ENCODE results near the gene ZIK1. TPM values are rescaled to one million over a fixed set of nuclear protein-coding genes. Genes with fewer than 3 reads are reported as not detected.
A peak's percentile ranks its signal among the peaks of the same experiment; 100 is the strongest.

Gene ZIK1
- total RNA-seq (2021; ENCODE audit: unreplicated experiment) (not detected), Bru-seq, nascent RNA (percentile 12 among the genes with signal in this experiment), BruChase-seq, experiment 1, labeled RNA remaining after a 2-hour chase (percentile 21 among the genes with signal in this experiment), BruChase-seq, experiment 2, labeled RNA remaining after a 6-hour chase (not detected)
- polyA plus RNA-seq (2012; ENCODE audit: insufficient read length), result not detected
- long read RNA-seq, result 0 reads

DNA sequence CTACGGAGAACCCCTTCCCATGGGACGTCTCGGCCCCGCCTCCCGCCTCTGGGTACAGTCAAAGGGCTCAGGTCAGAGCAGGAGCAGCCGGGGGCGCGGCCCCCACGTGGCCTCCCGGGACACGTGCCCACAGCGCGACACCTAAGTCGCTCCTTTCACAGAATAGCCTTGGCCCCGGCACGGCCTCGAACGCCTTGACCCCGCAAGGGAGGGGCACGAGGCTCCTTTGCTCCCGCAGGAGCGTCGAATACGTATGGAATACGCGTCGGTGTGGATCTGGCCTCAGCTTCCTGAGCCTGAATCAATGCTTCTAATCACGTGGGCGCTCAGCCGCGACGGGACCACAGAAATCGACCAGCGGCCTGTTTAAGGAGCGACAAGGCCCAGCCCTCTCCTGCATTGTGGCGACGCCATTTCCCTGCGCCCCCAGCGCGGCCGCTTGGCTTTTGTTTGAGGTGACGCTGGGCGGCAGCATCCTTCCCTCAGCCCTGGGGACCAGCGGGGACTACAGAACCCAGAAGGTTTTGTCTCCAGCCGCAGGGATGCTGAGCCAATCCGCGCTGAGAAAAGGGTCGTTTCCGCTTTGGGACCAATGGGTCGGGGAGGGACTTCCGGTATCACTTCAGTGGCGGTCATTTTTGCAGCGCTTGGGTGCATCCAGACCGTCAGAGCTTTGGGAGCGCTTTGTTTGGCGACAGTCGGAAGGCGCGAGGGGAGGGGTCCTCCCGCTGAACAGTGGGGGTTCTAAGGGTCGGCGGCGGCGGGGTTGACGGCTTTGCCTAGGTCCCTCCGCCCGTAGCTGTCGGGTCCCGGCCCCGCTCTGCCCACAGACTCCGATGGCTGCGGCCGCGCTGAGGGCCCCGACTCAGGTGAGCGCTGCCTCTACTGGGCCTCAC is at the start of gene ZIK1:
TSS of gene ZIK1 (plus strand) at position 625 of the 896 bp plus-strand sequence. CDS start at position 837, 212 bp downstream.
- CTCF ChIA-PET, result no interaction called here
- no peaks in the 10 kb centered on the region for H3K27me3 ChIP-seq (ENCODE audit: control insufficient read depth, insufficient read depth, low read length)
- H3K4me3 ChIP-seq (ENCODE audit: low read depth in 2 of 2, low read length in 2 of 2), result peak within 1 kb of the TSS in 1 of 2 experiments; percentile 21; a peak in 1 of 4 replicates
- in situ Hi-C loops (cut with HindIII; ENCODE audit: low pct_unique_long_range_greater_than_20kb, low sequenced_read_pairs), result no loop called here
- H3K27ac ChIP-seq (ENCODE audit: low read length), result no peak within 1 kb of the TSS
- no peak for DNase-seq (ENCODE audit: low read depth, low spot score)
- ATAC-seq, result no peak
- TF ChIP-seq TCF7L2 (IDR thresholded peaks at IDR 0.05; ENCODE audit: low read depth, low read length), result no peak
- TF ChIP-seq POLR2AphosphoS5 (IDR thresholded peaks at IDR 0.05; ENCODE audit: low read depth, low read length), result no peak
- TF ChIP-seq, protein P1, sequence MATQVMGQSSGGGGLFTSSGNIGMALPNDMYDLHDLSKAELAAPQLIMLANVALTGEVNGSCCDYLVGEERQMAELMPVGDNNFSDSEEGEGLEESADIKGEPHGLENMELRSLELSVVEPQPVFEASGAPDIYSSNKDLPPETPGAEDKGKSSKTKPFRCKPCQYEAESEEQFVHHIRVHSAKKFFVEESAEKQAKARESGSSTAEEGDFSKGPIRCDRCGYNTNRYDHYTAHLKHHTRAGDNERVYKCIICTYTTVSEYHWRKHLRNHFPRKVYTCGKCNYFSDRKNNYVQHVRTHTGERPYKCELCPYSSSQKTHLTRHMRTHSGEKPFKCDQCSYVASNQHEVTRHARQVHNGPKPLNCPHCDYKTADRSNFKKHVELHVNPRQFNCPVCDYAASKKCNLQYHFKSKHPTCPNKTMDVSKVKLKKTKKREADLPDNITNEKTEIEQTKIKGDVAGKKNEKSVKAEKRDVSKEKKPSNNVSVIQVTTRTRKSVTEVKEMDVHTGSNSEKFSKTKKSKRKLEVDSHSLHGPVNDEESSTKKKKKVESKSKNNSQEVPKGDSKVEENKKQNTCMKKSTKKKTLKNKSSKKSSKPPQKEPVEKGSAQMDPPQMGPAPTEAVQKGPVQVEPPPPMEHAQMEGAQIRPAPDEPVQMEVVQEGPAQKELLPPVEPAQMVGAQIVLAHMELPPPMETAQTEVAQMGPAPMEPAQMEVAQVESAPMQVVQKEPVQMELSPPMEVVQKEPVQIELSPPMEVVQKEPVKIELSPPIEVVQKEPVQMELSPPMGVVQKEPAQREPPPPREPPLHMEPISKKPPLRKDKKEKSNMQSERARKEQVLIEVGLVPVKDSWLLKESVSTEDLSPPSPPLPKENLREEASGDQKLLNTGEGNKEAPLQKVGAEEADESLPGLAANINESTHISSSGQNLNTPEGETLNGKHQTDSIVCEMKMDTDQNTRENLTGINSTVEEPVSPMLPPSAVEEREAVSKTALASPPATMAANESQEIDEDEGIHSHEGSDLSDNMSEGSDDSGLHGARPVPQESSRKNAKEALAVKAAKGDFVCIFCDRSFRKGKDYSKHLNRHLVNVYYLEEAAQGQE (IDR thresholded peaks at IDR 0.05; ENCODE audit: insufficient read depth in 1 of 2, low read depth in 2 of 2, low read length in 1 of 2), result no peak
- TF ChIP-seq, protein P2, sequence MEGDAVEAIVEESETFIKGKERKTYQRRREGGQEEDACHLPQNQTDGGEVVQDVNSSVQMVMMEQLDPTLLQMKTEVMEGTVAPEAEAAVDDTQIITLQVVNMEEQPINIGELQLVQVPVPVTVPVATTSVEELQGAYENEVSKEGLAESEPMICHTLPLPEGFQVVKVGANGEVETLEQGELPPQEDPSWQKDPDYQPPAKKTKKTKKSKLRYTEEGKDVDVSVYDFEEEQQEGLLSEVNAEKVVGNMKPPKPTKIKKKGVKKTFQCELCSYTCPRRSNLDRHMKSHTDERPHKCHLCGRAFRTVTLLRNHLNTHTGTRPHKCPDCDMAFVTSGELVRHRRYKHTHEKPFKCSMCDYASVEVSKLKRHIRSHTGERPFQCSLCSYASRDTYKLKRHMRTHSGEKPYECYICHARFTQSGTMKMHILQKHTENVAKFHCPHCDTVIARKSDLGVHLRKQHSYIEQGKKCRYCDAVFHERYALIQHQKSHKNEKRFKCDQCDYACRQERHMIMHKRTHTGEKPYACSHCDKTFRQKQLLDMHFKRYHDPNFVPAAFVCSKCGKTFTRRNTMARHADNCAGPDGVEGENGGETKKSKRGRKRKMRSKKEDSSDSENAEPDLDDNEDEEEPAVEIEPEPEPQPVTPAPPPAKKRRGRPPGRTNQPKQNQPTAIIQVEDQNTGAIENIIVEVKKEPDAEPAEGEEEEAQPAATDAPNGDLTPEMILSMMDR (IDR thresholded peaks at IDR 0.05), result no peak
- TF ChIP-seq SIN3A (IDR thresholded peaks at IDR 0.05; ENCODE audit: borderline replicate concordance, insufficient read depth, low read depth, low read length), result no peak
- peaks cover 4% of the 10 kb centered on the region; the same call in 1 of the 2 replicates for H3K9me3 ChIP-seq (ENCODE audit: control insufficient read depth, insufficient read depth, low read depth, low read length)
- intact Hi-C loops (cut with micrococcal nuclease; ENCODE audit: unreplicated experiment), result no loop called here
- POLR2A ChIA-PET, result no interaction called here
- no TSS peak for BruUV-seq (replicated peaks)
- H3K36me3 ChIP-seq (ENCODE audit: control insufficient read depth, insufficient read depth, low read length), result no peaks in the 10 kb centered on the region
- H3K4me1 ChIP-seq (ENCODE audit: control insufficient read depth, insufficient read depth, low read length), result peaks cover 3% of the 10 kb centered on the region; the same call in 1 of the 2 replicates

DNA sequence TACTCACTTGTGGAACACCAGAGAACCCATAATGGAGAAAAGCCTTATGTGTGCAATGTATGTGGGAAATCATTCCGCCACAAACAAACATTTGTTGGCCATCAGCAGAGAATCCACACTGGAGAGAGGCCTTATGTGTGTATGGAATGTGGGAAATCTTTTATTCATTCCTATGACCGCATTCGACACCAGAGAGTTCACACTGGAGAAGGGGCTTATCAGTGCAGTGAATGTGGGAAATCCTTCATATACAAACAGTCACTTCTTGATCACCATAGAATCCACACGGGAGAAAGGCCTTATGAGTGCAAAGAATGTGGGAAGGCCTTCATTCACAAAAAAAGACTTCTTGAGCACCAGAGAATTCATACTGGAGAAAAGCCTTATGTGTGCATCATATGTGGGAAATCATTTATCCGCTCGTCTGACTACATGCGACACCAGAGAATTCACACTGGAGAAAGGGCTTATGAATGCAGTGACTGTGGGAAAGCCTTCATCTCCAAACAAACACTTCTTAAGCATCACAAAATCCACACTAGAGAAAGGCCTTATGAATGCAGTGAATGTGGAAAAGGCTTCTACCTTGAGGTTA is 45.9 kb upstream of the ZIK1 start:
- no peaks in the 10 kb centered on the region for H3K36me3 ChIP-seq (ENCODE audit: control insufficient read depth, insufficient read depth, low read length)

More for the DNA sequence above, 45.9 kb upstream of the ZIK1 start:
- Histone ChIP-seq H3K4me1 (ENCODE audit: control insufficient read depth, insufficient read depth, low read length) (no peaks in the 10 kb centered on the region), H3K9me3 (ENCODE audit: control insufficient read depth, insufficient read depth, low read depth, low read length) (peaks cover 58% of the 10 kb centered on the region), H3K4me3 (ENCODE audit: low read depth in 2 of 2, low read length in 2 of 2) (no peak overlapping the region), H3K27ac (ENCODE audit: low read length) (no peak overlapping the region), H3K27me3 (ENCODE audit: control insufficient read depth, insufficient read depth, low read length) (no peaks in the 10 kb centered on the region)
- ATAC-seq (no peak), DNase-seq (ENCODE audit: low read depth, low spot score) (no peak)
- ChIA-PET POLR2A (interaction anchor here (0.5 to 0.6 kb wide), 2 partner anchors 70 to 674 kb away, joined by 3 to 5 read pairs; no protein-coding TSS in a partner anchor), CTCF (no interaction called here)
- intact Hi-C loops (cut with micrococcal nuclease; ENCODE audit: unreplicated experiment), result no loop called here
- TF ChIP-seq POLR2AphosphoS5 (IDR thresholded peaks at IDR 0.05; ENCODE audit: low read depth, low read length) (no peak), SIN3A (IDR thresholded peaks at IDR 0.05; ENCODE audit: borderline replicate concordance, insufficient read depth, low read depth, low read length) (no peak), TCF7L2 (IDR thresholded peaks at IDR 0.05; ENCODE audit: low read depth, low read length) (no peak)
- TF ChIP-seq, protein P2 (IDR thresholded peaks at IDR 0.05), result no peak
- TF ChIP-seq, protein P1 (IDR thresholded peaks at IDR 0.05; ENCODE audit: insufficient read depth in 1 of 2, low read depth in 2 of 2, low read length in 1 of 2), result no peak
- BruUV-seq (replicated peaks), result no TSS peak
- in situ Hi-C loops (cut with HindIII; ENCODE audit: low pct_unique_long_range_greater_than_20kb, low sequenced_read_pairs), result no loop called here
